KOPT-K1 (cell line): ENCODE results near the gene SRGAP1.
"Not testable (repeated sequence)": the region's sequence is repeated elsewhere in the genome, so short reads cannot be mapped to it uniquely, and the experiment has no call there.

ENCODE experiments used
- H3K27ac ChIP-seq: fragments of 200-600 bp; sonication (generic); 2 replicates; pipeline ENCODE4 v1.5.1; 2016; ENCODE audit warnings: antibody characterized with exemption, mild to moderate bottlenecking, low read depth, low read length; ENCODE audit not compliant: poor library complexity, severe bottlenecking
- H3K36me3 ChIP-seq: fragments of 200-600 bp; sonication (generic); 2 replicates; pipeline ENCODE4 v1.5.1; 2017; ENCODE audit warnings: antibody characterized with exemption, mild to moderate bottlenecking, low read length, moderate library complexity; ENCODE audit not compliant: insufficient read depth
- H3K9me3 ChIP-seq: fragments of 200-600 bp; sonication (generic); 2 replicates; pipeline ENCODE4 v1.5.1; 2017; ENCODE audit warnings: antibody characterized with exemption, low read length, mild to moderate bottlenecking; ENCODE audit not compliant: insufficient read depth, poor library complexity, severe bottlenecking

The SRGAP1 gene

GRCh38 chr12:64092507-64093196 is 248.2 kb downstream of the SRGAP1 start:
- Histone ChIP-seq H3K27ac (no peak overlapping the region), H3K9me3 (no peaks in the 10 kb centered on the region), H3K36me3 (no peaks in the 10 kb centered on the region)

GRCh38 chr12:64093689-64094088 is 249.2 kb downstream of the SRGAP1 start:
- no peak overlapping the region for H3K27ac ChIP-seq
- H3K9me3 ChIP-seq = no peaks in the 10 kb centered on the region
- no peaks in the 10 kb centered on the region for H3K36me3 ChIP-seq

- Histone ChIP-seq H3K27ac (no peak overlapping the region), H3K36me3 (no peaks in the 10 kb centered on the region), H3K9me3 (no peaks in the 10 kb centered on the region)
Measured at GRCh38 chr12:64097366-64098105, 253.0 kb downstream of the SRGAP1 start.

GRCh38 chr12:64098709-64099354 is 254.3 kb downstream of the SRGAP1 start:
- no peak overlapping the region for H3K27ac ChIP-seq
- H3K36me3 ChIP-seq = no peaks in the 10 kb centered on the region
- no peaks in the 10 kb centered on the region for H3K9me3 ChIP-seq

- no peak overlapping the region for H3K27ac ChIP-seq
- no peaks in the 10 kb centered on the region for H3K9me3 ChIP-seq
- no peaks in the 10 kb centered on the region for H3K36me3 ChIP-seq
Measured at GRCh38 chr12:64099397-64099796, 254.9 kb downstream of the SRGAP1 start.

- Histone ChIP-seq H3K9me3 (no peaks in the 10 kb centered on the region), H3K27ac (no peak overlapping the region), H3K36me3 (no peaks in the 10 kb centered on the region)
Measured at GRCh38 chr12:64102339-64102738, 257.8 kb downstream of the SRGAP1 start.

- no peak overlapping the region for H3K27ac ChIP-seq
Measured at GRCh38 chr12:64103825-64104740, 259.6 kb downstream of the SRGAP1 start.

GRCh38 chr12:64105026-64105425 is 260.5 kb downstream of the SRGAP1 start:
- H3K27ac ChIP-seq = no peak overlapping the region
- no peaks in the 10 kb centered on the region for H3K36me3 ChIP-seq
- no peaks in the 10 kb centered on the region for H3K9me3 ChIP-seq

More at GRCh38 chr12:64103825-64104740, 259.6 kb downstream of the SRGAP1 start:
- Histone ChIP-seq H3K9me3 (no peaks in the 10 kb centered on the region), H3K36me3 (no peaks in the 10 kb centered on the region)

GRCh38 chr12:64107776-64108175 is 263.3 kb downstream of the SRGAP1 start:
- H3K36me3 ChIP-seq = no peaks in the 10 kb centered on the region
- no peaks in the 10 kb centered on the region for H3K9me3 ChIP-seq
- no peak overlapping the region for H3K27ac ChIP-seq

GRCh38 chr12:64109706-64110105 is 265.2 kb downstream of the SRGAP1 start:
- no peaks in the 10 kb centered on the region for H3K36me3 ChIP-seq

GRCh38 chr12:64110864-64111263 is 266.4 kb downstream of the SRGAP1 start:
- H3K27ac ChIP-seq = no peak overlapping the region
- no peaks in the 10 kb centered on the region for H3K9me3 ChIP-seq
- no peaks in the 10 kb centered on the region for H3K36me3 ChIP-seq

More at GRCh38 chr12:64109706-64110105, 265.2 kb downstream of the SRGAP1 start:
- H3K27ac ChIP-seq = no peak overlapping the region
- no peaks in the 10 kb centered on the region for H3K9me3 ChIP-seq

GRCh38 chr12:64116969-64117368 is 272.5 kb downstream of the SRGAP1 start:
- Histone ChIP-seq H3K36me3 (no peaks in the 10 kb centered on the region), H3K9me3 (no peaks in the 10 kb centered on the region), H3K27ac (no peak overlapping the region)

GRCh38 chr12:64120568-64120967 is 276.1 kb downstream of the SRGAP1 start:
- H3K27ac ChIP-seq = no peak overlapping the region

GRCh38 chr12:64121086-64121485 is 276.6 kb downstream of the SRGAP1 start:
- not testable (repeated sequence) for H3K36me3 ChIP-seq, H3K9me3 ChIP-seq, H3K27ac ChIP-seq

More at GRCh38 chr12:64120568-64120967, 276.1 kb downstream of the SRGAP1 start:
- Histone ChIP-seq H3K9me3 (no peaks in the 10 kb centered on the region), H3K36me3 (no peaks in the 10 kb centered on the region)
